HL-60 (cell line): ENCODE measurements around the gene RHOT2.

ENCODE experiments used
- DNase-seq, 2 experiments: peaks; one replicate each; pipeline ENCODE4 v3.0.0-alpha.2; 2010 to 2020; ENCODE audit warnings: low read depth in 1 of 2, low spot score in 1 of 2
- H3K27ac ChIP-seq: fragments of 250-450 bp; sonication (Bioruptor Pico); replicated peaks from 2 replicates; pipeline ENCODE4 v1.5.1; 2020; ENCODE audit warnings: mild to moderate bottlenecking, moderate library complexity
- H3K27me3 ChIP-seq: fragments of 250-450 bp; sonication (Bioruptor Pico); 2 replicates; pipeline ENCODE4 v1.5.1; 2021; ENCODE audit warnings: mild to moderate bottlenecking, moderate library complexity; ENCODE audit not compliant: insufficient read depth, poor library complexity, severe bottlenecking
- H3K4me3 ChIP-seq: replicated peaks from 2 replicates; pipeline ENCODE4 v1.5.1; 2011; ENCODE audit warnings: mild to moderate bottlenecking, control low read depth, low read length; ENCODE audit not compliant: insufficient read depth
- GABPA ChIP-seq: IDR thresholded peaks from 2 replicates; pipeline ENCODE4 v1.6.1; 2012; ENCODE audit warnings: low read depth
- POLR2AphosphoS5 ChIP-seq: IDR thresholded peaks from 2 replicates; pipeline ENCODE4 v1.6.1; 2012; ENCODE audit warnings: low read depth
- SPI1 ChIP-seq: IDR thresholded peaks from 2 replicates; pipeline ENCODE4 v1.6.1; 2012; ENCODE audit warnings: low read depth, mild to moderate bottlenecking, borderline replicate concordance
- TF ChIP-seq, protein P1 (sequence below): IDR thresholded peaks from 2 replicates; pipeline ENCODE4 v1.6.1; 2012; ENCODE audit warnings: low read depth; ENCODE audit not compliant: insufficient replicate concordance
- TF ChIP-seq, protein P2 (sequence below): IDR thresholded peaks from one replicate; pipeline ENCODE4 v1.5.1; 2011; ENCODE audit warnings: low read length, control low read depth, inconsistent platforms; ENCODE audit not compliant: insufficient read depth

The RHOT2 gene

DNA sequence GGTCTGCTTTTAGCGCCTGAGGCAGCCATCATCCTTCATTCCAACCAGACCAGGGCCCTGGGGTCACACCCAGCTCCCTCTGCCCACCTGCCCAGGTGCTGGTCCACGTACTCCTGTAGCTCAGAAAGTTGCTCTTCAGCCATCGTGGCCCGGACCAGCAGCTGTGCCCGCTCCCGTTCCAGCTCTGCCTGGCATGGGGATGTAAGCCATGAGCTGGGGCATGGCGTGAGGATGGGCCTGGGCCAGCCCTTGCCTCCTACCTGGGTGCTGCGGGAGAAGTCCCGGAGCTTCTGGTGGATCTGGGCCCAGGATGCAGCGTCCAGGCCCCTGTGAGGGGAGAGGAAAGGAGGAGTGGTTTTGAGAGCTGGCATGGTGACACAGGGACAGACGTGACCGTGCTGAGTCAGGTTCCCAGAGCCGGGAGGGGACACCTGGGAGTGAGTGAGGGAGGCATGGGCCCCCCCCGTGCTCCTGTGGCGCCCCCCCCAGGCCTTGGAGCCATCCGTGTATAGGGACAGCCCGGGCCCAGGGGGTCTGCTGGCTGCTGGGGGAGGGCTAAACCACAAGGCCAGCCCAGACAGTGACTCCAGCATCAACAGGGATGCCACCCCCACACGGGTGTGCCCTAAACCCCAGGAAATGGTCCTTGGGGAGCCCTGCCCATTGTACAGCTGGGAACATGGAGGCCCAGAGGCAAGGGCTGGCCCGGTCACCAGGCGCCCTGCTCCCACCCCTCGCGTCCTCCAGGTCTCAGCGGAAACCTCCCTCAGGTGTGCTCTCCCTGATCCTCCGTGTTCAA lies 55.1 kb downstream of the RHOT2 start:
- no peak overlapping the region for H3K4me3 ChIP-seq
- no peak overlapping the region for H3K27ac ChIP-seq
- TF ChIP-seq POLR2AphosphoS5 = peak; percentile 29; the same call in 1 of the 2 replicates
- TF ChIP-seq, protein P1, sequence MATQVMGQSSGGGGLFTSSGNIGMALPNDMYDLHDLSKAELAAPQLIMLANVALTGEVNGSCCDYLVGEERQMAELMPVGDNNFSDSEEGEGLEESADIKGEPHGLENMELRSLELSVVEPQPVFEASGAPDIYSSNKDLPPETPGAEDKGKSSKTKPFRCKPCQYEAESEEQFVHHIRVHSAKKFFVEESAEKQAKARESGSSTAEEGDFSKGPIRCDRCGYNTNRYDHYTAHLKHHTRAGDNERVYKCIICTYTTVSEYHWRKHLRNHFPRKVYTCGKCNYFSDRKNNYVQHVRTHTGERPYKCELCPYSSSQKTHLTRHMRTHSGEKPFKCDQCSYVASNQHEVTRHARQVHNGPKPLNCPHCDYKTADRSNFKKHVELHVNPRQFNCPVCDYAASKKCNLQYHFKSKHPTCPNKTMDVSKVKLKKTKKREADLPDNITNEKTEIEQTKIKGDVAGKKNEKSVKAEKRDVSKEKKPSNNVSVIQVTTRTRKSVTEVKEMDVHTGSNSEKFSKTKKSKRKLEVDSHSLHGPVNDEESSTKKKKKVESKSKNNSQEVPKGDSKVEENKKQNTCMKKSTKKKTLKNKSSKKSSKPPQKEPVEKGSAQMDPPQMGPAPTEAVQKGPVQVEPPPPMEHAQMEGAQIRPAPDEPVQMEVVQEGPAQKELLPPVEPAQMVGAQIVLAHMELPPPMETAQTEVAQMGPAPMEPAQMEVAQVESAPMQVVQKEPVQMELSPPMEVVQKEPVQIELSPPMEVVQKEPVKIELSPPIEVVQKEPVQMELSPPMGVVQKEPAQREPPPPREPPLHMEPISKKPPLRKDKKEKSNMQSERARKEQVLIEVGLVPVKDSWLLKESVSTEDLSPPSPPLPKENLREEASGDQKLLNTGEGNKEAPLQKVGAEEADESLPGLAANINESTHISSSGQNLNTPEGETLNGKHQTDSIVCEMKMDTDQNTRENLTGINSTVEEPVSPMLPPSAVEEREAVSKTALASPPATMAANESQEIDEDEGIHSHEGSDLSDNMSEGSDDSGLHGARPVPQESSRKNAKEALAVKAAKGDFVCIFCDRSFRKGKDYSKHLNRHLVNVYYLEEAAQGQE = no peak
- TF ChIP-seq SPI1 = no peak
- no peak for TF ChIP-seq GABPA
- TF ChIP-seq, protein P2, sequence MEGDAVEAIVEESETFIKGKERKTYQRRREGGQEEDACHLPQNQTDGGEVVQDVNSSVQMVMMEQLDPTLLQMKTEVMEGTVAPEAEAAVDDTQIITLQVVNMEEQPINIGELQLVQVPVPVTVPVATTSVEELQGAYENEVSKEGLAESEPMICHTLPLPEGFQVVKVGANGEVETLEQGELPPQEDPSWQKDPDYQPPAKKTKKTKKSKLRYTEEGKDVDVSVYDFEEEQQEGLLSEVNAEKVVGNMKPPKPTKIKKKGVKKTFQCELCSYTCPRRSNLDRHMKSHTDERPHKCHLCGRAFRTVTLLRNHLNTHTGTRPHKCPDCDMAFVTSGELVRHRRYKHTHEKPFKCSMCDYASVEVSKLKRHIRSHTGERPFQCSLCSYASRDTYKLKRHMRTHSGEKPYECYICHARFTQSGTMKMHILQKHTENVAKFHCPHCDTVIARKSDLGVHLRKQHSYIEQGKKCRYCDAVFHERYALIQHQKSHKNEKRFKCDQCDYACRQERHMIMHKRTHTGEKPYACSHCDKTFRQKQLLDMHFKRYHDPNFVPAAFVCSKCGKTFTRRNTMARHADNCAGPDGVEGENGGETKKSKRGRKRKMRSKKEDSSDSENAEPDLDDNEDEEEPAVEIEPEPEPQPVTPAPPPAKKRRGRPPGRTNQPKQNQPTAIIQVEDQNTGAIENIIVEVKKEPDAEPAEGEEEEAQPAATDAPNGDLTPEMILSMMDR = no peak
- no peak for DNase-seq
- no peaks in the 10 kb centered on the region for H3K27me3 ChIP-seq

DNA sequence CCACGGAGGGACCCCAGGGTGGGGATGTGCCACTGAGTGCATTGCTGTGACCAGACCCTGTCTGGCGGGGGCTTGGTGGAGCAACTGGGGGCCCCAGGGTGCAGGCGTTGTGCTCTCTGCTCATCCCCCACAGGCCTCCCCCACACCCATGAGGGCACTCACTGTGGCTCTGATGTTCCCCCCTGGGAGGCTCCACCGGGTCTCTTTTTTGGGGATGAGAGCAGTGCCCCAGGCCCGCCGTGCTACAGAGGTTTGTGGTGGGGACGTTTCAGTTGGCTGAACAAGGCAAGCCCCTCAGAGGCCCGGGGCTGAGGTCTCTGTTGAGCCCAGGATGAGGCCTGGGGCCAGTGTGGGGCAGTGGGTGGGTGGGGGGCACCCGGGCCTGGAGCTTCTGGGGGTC lies 55.8 kb downstream of the RHOT2 start:
- DNase-seq = no peak
- H3K4me3 ChIP-seq = no peak overlapping the region
- H3K27ac ChIP-seq = no peak overlapping the region
- no peaks in the 10 kb centered on the region for H3K27me3 ChIP-seq
- TF ChIP-seq, protein P1 = no peak
- TF ChIP-seq, protein P2 = no peak
- TF ChIP-seq GABPA = no peak
- TF ChIP-seq SPI1 = no peak
- TF ChIP-seq POLR2AphosphoS5 = no peak
